ENCODE results near the gene SPPL2B.

The SPPL2B gene

DNA sequence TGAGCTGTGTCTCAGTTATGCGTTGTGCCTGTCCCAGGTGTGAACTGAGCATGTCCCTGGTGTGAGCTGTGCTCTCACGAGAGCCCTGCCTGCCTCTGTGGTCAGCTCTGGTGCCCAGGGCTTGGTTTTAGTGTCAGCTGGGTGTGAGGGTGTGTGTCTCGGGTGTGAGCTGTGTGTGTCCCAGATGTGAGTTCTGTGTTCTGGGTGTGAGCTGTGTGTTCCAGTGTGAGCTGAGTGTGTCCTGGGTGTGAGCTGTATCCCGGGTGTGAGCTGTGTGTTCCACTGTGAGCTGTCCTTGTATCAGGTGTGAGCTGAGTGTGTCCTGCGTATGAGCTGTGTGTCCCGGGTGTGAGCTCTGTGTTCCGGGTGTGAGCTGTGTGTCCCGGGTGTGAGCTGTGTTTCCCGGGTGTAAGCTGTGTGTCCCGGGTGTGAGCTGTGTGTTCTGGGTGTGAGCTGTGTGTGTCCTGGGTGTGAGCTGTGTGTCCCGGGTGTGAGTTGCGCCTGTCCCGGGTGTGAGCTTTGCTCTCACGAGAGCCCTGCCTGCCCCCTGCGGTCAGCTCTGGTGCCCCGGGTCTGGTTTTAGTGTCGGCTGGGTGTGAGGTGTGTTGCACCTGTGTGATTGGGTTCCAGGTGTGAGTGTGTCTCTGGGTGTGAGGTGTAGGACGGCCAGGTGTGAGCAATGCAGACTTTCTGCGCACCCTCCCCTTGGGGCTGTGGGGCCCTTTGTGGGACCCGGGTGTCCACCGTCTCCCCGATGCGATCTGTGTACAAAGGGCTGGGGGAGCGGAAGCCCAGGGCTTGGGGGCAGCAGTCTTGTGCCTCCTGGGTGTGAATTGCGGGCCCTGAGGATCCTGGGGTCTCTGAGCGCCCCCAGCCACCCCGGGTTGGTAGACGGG is 39.4 kb upstream of the SPPL2B start:
- Histone ChIP-seq H3K4me1 (ENCODE audit: insufficient read depth, low read length, poor library complexity, severe bottlenecking) (peaks cover 5% of the 10 kb centered on the region), H3F3A (ENCODE audit: low read depth) (no peaks in the 10 kb centered on the region), H3K36me3 (ENCODE audit: insufficient read depth, low read length) (no peaks in the 10 kb centered on the region), H3K9me3 (ENCODE audit: insufficient read depth, low read depth, low read length) (no peaks in the 10 kb centered on the region), H4K20me1 (ENCODE audit: insufficient read depth, low read length, poor library complexity, severe bottlenecking) (no peaks in the 10 kb centered on the region), H3K27me3 (ENCODE audit: insufficient read depth, low read length, poor library complexity, severe bottlenecking) (no peaks in the 10 kb centered on the region), H3K4me3 (ENCODE audit: low read length, poor library complexity, severe bottlenecking) (no peak overlapping the region), H3K4me2 (ENCODE audit: low read depth, low read length, poor library complexity, severe bottlenecking) (no peak overlapping the region), H3K9me2 (replicated peaks; ENCODE audit: low read depth, low read length) (no peaks in the 10 kb centered on the region), H2AFZ (ENCODE audit: low read length) (no peak overlapping the region), H3K9ac (ENCODE audit: low read depth, low read length, poor library complexity, severe bottlenecking) (no peak overlapping the region), H3K79me2 (ENCODE audit: insufficient read depth, low read length) (no peaks in the 10 kb centered on the region)
- TF ChIP-seq CTCF (conservative IDR thresholded peaks at IDR 0.05; ENCODE audit: low read length) = no peak
- no peak for TF ChIP-seq EZH2phosphoT487 (IDR thresholded peaks at IDR 0.05; ENCODE audit: borderline replicate concordance)

- TF ChIP-seq CTCF (conservative IDR thresholded peaks at IDR 0.05; ENCODE audit: low read length) (no peak), EZH2phosphoT487 (IDR thresholded peaks at IDR 0.05; ENCODE audit: borderline replicate concordance) (no peak)
- Histone ChIP-seq H3F3A (ENCODE audit: low read depth) (no peaks in the 10 kb centered on the region), H4K20me1 (ENCODE audit: insufficient read depth, low read length, poor library complexity, severe bottlenecking) (no peaks in the 10 kb centered on the region), H3K4me1 (ENCODE audit: insufficient read depth, low read length, poor library complexity, severe bottlenecking) (peaks cover 5% of the 10 kb centered on the region), H3K9ac (ENCODE audit: low read depth, low read length, poor library complexity, severe bottlenecking) (no peak overlapping the region), H3K27me3 (ENCODE audit: insufficient read depth, low read length, poor library complexity, severe bottlenecking) (no peaks in the 10 kb centered on the region), H3K4me3 (ENCODE audit: low read length, poor library complexity, severe bottlenecking) (no peak overlapping the region), H3K9me3 (ENCODE audit: insufficient read depth, low read depth, low read length) (no peaks in the 10 kb centered on the region), H3K79me2 (ENCODE audit: insufficient read depth, low read length) (no peaks in the 10 kb centered on the region), H2AFZ (ENCODE audit: low read length) (no peak overlapping the region), H3K9me2 (replicated peaks; ENCODE audit: low read depth, low read length) (no peaks in the 10 kb centered on the region), H3K36me3 (ENCODE audit: insufficient read depth, low read length) (no peaks in the 10 kb centered on the region), H3K4me2 (ENCODE audit: low read depth, low read length, poor library complexity, severe bottlenecking) (no peak overlapping the region)
Observed at GRCh38 chr19:2289714-2290435, 38.6 kb upstream of the SPPL2B start.

- Histone ChIP-seq H4K20me1 (ENCODE audit: insufficient read depth, low read length, poor library complexity, severe bottlenecking) (no peaks in the 10 kb centered on the region), H2AFZ (ENCODE audit: low read length) (no peak overlapping the region), H3K4me1 (ENCODE audit: insufficient read depth, low read length, poor library complexity, severe bottlenecking) (peaks cover 5% of the 10 kb centered on the region), H3F3A (ENCODE audit: low read depth) (no peaks in the 10 kb centered on the region), H3K9me2 (replicated peaks; ENCODE audit: low read depth, low read length) (no peaks in the 10 kb centered on the region), H3K79me2 (ENCODE audit: insufficient read depth, low read length) (no peaks in the 10 kb centered on the region), H3K4me3 (ENCODE audit: low read length, poor library complexity, severe bottlenecking) (no peak overlapping the region), H3K9me3 (ENCODE audit: insufficient read depth, low read depth, low read length) (no peaks in the 10 kb centered on the region), H3K4me2 (ENCODE audit: low read depth, low read length, poor library complexity, severe bottlenecking) (no peak overlapping the region), H3K36me3 (ENCODE audit: insufficient read depth, low read length) (no peaks in the 10 kb centered on the region), H3K9ac (ENCODE audit: low read depth, low read length, poor library complexity, severe bottlenecking) (no peak overlapping the region), H3K27me3 (ENCODE audit: insufficient read depth, low read length, poor library complexity, severe bottlenecking) (no peaks in the 10 kb centered on the region)
- TF ChIP-seq EZH2phosphoT487 (IDR thresholded peaks at IDR 0.05; ENCODE audit: borderline replicate concordance) = no peak
- TF ChIP-seq CTCF (conservative IDR thresholded peaks at IDR 0.05; ENCODE audit: low read length) = no peak
Observed at GRCh38 chr19:2290441-2291184, 37.9 kb upstream of the SPPL2B start.
